ENCODE measurements around the gene GALM. TPM values are rescaled to one million over a fixed set of nuclear protein-coding genes. Genes with fewer than 3 reads are reported as not detected.
"Not testable (repeated sequence)": the region's sequence is repeated elsewhere in the genome, so short reads cannot be mapped to it uniquely, and the experiment has no call there.

The GALM gene
- total RNA-seq, 1 donor from 2014 or later = 46.3 TPM

DNA sequence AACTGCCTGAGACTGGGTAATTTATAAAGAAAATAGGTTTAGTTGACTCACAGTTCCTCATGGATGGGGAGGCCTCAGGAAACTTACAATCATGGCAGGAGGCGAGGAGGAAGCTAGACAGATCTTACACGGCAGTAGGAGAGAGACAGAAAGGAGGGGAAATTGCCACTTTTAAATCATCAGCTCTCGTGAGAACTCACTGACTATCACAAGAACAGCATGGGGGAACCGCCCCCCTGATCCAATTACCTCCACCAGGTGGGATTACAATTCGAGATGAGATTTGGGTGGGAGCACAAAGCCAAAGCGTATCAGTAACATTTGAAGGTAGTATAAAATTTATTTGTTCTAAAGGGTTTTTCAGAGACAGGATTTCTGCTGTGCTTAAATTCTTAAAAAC, 5.4 kb downstream of the GALM start:
- TF ChIP-seq, protein P1, sequence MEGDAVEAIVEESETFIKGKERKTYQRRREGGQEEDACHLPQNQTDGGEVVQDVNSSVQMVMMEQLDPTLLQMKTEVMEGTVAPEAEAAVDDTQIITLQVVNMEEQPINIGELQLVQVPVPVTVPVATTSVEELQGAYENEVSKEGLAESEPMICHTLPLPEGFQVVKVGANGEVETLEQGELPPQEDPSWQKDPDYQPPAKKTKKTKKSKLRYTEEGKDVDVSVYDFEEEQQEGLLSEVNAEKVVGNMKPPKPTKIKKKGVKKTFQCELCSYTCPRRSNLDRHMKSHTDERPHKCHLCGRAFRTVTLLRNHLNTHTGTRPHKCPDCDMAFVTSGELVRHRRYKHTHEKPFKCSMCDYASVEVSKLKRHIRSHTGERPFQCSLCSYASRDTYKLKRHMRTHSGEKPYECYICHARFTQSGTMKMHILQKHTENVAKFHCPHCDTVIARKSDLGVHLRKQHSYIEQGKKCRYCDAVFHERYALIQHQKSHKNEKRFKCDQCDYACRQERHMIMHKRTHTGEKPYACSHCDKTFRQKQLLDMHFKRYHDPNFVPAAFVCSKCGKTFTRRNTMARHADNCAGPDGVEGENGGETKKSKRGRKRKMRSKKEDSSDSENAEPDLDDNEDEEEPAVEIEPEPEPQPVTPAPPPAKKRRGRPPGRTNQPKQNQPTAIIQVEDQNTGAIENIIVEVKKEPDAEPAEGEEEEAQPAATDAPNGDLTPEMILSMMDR (IDR thresholded peaks at IDR 0.05; ENCODE audit: unreplicated experiment) = no peak
- Mint-ChIP-seq H3K4me1 (ENCODE audit: low read depth) (peaks cover 39% of the 10 kb centered on the region), H3K27me3 (no peaks in the 10 kb centered on the region), H3K27ac (no peak overlapping the region), H3K36me3 (ENCODE audit: insufficient read depth) (peaks cover 23% of the 10 kb centered on the region), H3K4me3 (ENCODE audit: low read depth) (no peak overlapping the region), H3K9me3 (ENCODE audit: low read depth) (no peaks in the 10 kb centered on the region)
- DNase-seq (ENCODE audit: low spot score, unreplicated experiment) = no peak

GRCh38 chr2:38671946-38672345, 6.0 kb downstream of the GALM start:
- no peak overlapping the region for H3K4me3 Mint-ChIP-seq (ENCODE audit: low read depth)
- H3K27ac Mint-ChIP-seq = peak overlapping the region; percentile 57
- no peak for DNase-seq (ENCODE audit: low spot score, unreplicated experiment)
- H3K4me1 Mint-ChIP-seq (ENCODE audit: low read depth) = peaks cover 35% of the 10 kb centered on the region
- no peaks in the 10 kb centered on the region for H3K9me3 Mint-ChIP-seq (ENCODE audit: low read depth)
- TF ChIP-seq, protein P1 (IDR thresholded peaks at IDR 0.05; ENCODE audit: unreplicated experiment) = no peak
- no peaks in the 10 kb centered on the region for H3K27me3 Mint-ChIP-seq
- H3K36me3 Mint-ChIP-seq (ENCODE audit: insufficient read depth) = peaks cover 28% of the 10 kb centered on the region

GRCh38 chr2:38672445-38673391, 6.8 kb downstream of the GALM start:
- Mint-ChIP-seq H3K9me3 (ENCODE audit: low read depth) (no peaks in the 10 kb centered on the region), H3K27ac (no peak overlapping the region), H3K4me3 (ENCODE audit: low read depth) (no peak overlapping the region), H3K4me1 (ENCODE audit: low read depth) (peaks cover 27% of the 10 kb centered on the region), H3K27me3 (no peaks in the 10 kb centered on the region), H3K36me3 (ENCODE audit: insufficient read depth) (peaks cover 31% of the 10 kb centered on the region)
- TF ChIP-seq, protein P1 (IDR thresholded peaks at IDR 0.05; ENCODE audit: unreplicated experiment) = no peak
- DNase-seq (ENCODE audit: low spot score, unreplicated experiment) = no peak

DNA sequence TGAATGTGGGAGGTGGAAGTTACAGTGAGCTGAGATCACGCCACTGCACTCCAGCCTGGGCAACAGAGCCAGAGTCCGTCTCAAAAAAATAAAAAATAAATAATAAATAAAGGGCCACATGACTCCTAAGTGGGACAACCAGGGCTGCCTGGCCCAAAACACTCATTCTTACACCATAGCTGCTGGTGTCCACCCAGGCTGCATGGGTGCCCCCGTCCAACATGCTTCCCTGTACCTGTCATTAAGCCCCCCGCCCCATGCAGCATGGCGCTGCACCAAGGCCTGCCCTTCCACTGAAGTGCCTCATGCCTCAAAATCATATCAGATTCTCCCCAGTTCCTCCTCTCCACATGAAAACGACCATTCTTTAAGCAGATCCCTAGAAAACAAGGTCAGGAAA, 10.8 kb downstream of the GALM start:
- TF ChIP-seq, protein P1 (IDR thresholded peaks at IDR 0.05; ENCODE audit: unreplicated experiment) = no peak
- Mint-ChIP-seq H3K4me1 (ENCODE audit: low read depth) (peaks cover 5% of the 10 kb centered on the region), H3K27ac (peak overlapping the region; percentile 14), H3K4me3 (ENCODE audit: low read depth) (no peak overlapping the region), H3K36me3 (ENCODE audit: insufficient read depth) (peaks cover 43% of the 10 kb centered on the region), H3K9me3 (ENCODE audit: low read depth) (no peaks in the 10 kb centered on the region), H3K27me3 (no peaks in the 10 kb centered on the region)
- DNase-seq (ENCODE audit: low spot score, unreplicated experiment) = no peak

DNA sequence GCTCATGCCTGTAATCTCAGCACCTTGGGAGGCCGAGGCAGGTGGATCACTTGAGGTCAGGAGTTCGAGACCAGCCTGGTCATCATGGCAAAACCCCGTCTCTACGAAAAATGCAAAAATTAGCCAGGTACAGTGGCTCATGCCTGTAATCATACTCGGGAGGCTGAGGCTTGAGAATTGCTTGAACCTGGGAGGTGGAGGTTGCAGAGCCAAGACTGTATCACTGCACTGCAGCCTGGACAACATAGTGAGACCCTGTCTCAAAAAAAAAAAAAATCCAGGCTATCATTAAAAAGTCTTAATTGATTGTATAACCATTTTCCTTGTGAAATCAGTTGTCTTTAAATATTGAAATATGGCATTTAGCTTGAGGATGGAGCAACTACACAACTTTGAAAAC, 15.0 kb downstream of the GALM start:
- H3K4me3 Mint-ChIP-seq (ENCODE audit: low read depth); H3K4me1 Mint-ChIP-seq (ENCODE audit: low read depth); DNase-seq (ENCODE audit: low spot score, unreplicated experiment); H3K27ac Mint-ChIP-seq; H3K9me3 Mint-ChIP-seq (ENCODE audit: low read depth); H3K27me3 Mint-ChIP-seq: not testable (repeated sequence)
- peaks cover 52% of the 10 kb centered on the region for H3K36me3 Mint-ChIP-seq (ENCODE audit: insufficient read depth)

All from progenitor cell of endocrine pancreas (in vitro differentiated cells).